T-helper 2 cell treated with Interferon-gamma antibody and Interleukin-4, amounts not matched to agents 5 μg/mL and 100 μg/mL, for 36 hours (primary cell): Measurements from ENCODE around the gene ACTR3C.

Experiments
- DNase-seq: peaks from one replicate; pipeline ENCODE4 v3.0.0; 2021; ENCODE audit warnings: low spot score
- H3K27ac Mint-ChIP-seq: one replicate; pipeline ENCODE4 v1.8.0; 2021; ENCODE audit warnings: mild to moderate bottlenecking, mixed read lengths
- H3K27me3 Mint-ChIP-seq: one replicate; pipeline ENCODE4 v1.8.0; 2021; ENCODE audit warnings: low read depth, mixed read lengths
- H3K36me3 Mint-ChIP-seq: one replicate; pipeline ENCODE4 v1.8.0; 2021; ENCODE audit warnings: low read depth, mixed read lengths
- H3K4me1 Mint-ChIP-seq: one replicate; pipeline ENCODE4 v1.8.0; 2021; ENCODE audit warnings: low read depth, mixed read lengths
- H3K4me3 Mint-ChIP-seq: one replicate; pipeline ENCODE4 v1.8.0; 2022; ENCODE audit warnings: mild to moderate bottlenecking, moderate library complexity, mixed read lengths
- H3K9me3 Mint-ChIP-seq: one replicate; pipeline ENCODE4 v1.8.0; 2021; ENCODE audit warnings: mixed read lengths

ACTR3C gene

GRCh38 chr7:150346922-150347321 is 23.6 kb upstream of the ACTR3C start:
- Mint-ChIP-seq H3K27ac (no peak overlapping the region), H3K4me3 (no peak overlapping the region), H3K4me1 (no peaks in the 10 kb centered on the region), H3K27me3 (peaks cover 48% of the 10 kb centered on the region), H3K36me3 (no peaks in the 10 kb centered on the region), H3K9me3 (peaks cover 9% of the 10 kb centered on the region)
- no peak for DNase-seq

- H3K36me3 Mint-ChIP-seq = no peaks in the 10 kb centered on the region
Observed at GRCh38 chr7:150345012-150345411, 21.7 kb upstream of the ACTR3C start.

GRCh38 chr7:150344299-150344698 is 21.0 kb upstream of the ACTR3C start:
- Mint-ChIP-seq H3K4me1 (no peaks in the 10 kb centered on the region), H3K27me3 (peaks cover 56% of the 10 kb centered on the region)

More at GRCh38 chr7:150345012-150345411, 21.7 kb upstream of the ACTR3C start:
- Mint-ChIP-seq H3K27me3 (peaks cover 52% of the 10 kb centered on the region), H3K4me3 (no peak overlapping the region), H3K9me3 (peaks cover 9% of the 10 kb centered on the region), H3K27ac (no peak overlapping the region), H3K4me1 (no peaks in the 10 kb centered on the region)
- DNase-seq = no peak

GRCh38 chr7:150343225-150343624 is 19.9 kb upstream of the ACTR3C start:
- no peaks in the 10 kb centered on the region for H3K36me3 Mint-ChIP-seq
- H3K4me3 Mint-ChIP-seq = no peak overlapping the region
- peaks cover 9% of the 10 kb centered on the region for H3K9me3 Mint-ChIP-seq
- no peak for DNase-seq
- H3K27me3 Mint-ChIP-seq = peaks cover 54% of the 10 kb centered on the region
- no peaks in the 10 kb centered on the region for H3K4me1 Mint-ChIP-seq
- no peak overlapping the region for H3K27ac Mint-ChIP-seq

More at GRCh38 chr7:150344299-150344698, 21.0 kb upstream of the ACTR3C start:
- Mint-ChIP-seq H3K27ac (no peak overlapping the region), H3K4me3 (no peak overlapping the region), H3K36me3 (no peaks in the 10 kb centered on the region), H3K9me3 (peaks cover 9% of the 10 kb centered on the region)
- DNase-seq = no peak

GRCh38 chr7:150342121-150342408 is 18.7 kb upstream of the ACTR3C start:
- peaks cover 54% of the 10 kb centered on the region for H3K27me3 Mint-ChIP-seq
- H3K9me3 Mint-ChIP-seq = peaks cover 9% of the 10 kb centered on the region
- no peak overlapping the region for H3K4me3 Mint-ChIP-seq
- no peaks in the 10 kb centered on the region for H3K4me1 Mint-ChIP-seq
- DNase-seq = no peak
- no peaks in the 10 kb centered on the region for H3K36me3 Mint-ChIP-seq
- no peak overlapping the region for H3K27ac Mint-ChIP-seq

GRCh38 chr7:150341263-150342120 is 18.1 kb upstream of the ACTR3C start, which contains the start of gene RARRES2:
RARRES2 (minus strand) TSS chr7:150341629; CDS start chr7:150340609, 1,020 bp downstream.
- H3K27me3 Mint-ChIP-seq = peaks cover 51% of the 10 kb centered on the region

GRCh38 chr7:150340875-150341262 is 17.5 kb upstream of the ACTR3C start:
- Mint-ChIP-seq H3K27ac (no peak overlapping the region), H3K27me3 (peaks cover 46% of the 10 kb centered on the region), H3K4me3 (no peak overlapping the region), H3K4me1 (no peaks in the 10 kb centered on the region), H3K9me3 (peaks cover 9% of the 10 kb centered on the region), H3K36me3 (no peaks in the 10 kb centered on the region)
- no peak for DNase-seq

More at GRCh38 chr7:150341263-150342120, 18.1 kb upstream of the ACTR3C start, which contains the start of gene RARRES2:
- peaks cover 9% of the 10 kb centered on the region for H3K9me3 Mint-ChIP-seq
- H3K4me1 Mint-ChIP-seq = no peaks in the 10 kb centered on the region
- no peak within 1 kb of the TSS for H3K4me3 Mint-ChIP-seq
- no peak within 1 kb of the TSS for H3K27ac Mint-ChIP-seq
- no peaks in the 10 kb centered on the region for H3K36me3 Mint-ChIP-seq
- DNase-seq = no peak

- Mint-ChIP-seq H3K27ac (no peak overlapping the region), H3K27me3 (peaks cover 45% of the 10 kb centered on the region), H3K36me3 (no peaks in the 10 kb centered on the region), H3K4me3 (no peak overlapping the region), H3K9me3 (peaks cover 9% of the 10 kb centered on the region), H3K4me1 (no peaks in the 10 kb centered on the region)
- no peak for DNase-seq
Observed at GRCh38 chr7:150340024-150340749, 16.8 kb upstream of the ACTR3C start.

GRCh38 chr7:150339409-150339809 is 16.1 kb upstream of the ACTR3C start:
- H3K36me3 Mint-ChIP-seq = no peaks in the 10 kb centered on the region
- H3K27ac Mint-ChIP-seq = no peak overlapping the region
- H3K4me1 Mint-ChIP-seq = no peaks in the 10 kb centered on the region
- no peak for DNase-seq
- H3K27me3 Mint-ChIP-seq = peaks cover 37% of the 10 kb centered on the region
- peaks cover 9% of the 10 kb centered on the region for H3K9me3 Mint-ChIP-seq
- H3K4me3 Mint-ChIP-seq = no peak overlapping the region

- peaks cover 29% of the 10 kb centered on the region for H3K27me3 Mint-ChIP-seq
- H3K27ac Mint-ChIP-seq = no peak overlapping the region
- H3K4me3 Mint-ChIP-seq = no peak overlapping the region
Observed at GRCh38 chr7:150338166-150338829, 15.0 kb upstream of the ACTR3C start.

GRCh38 chr7:150337659-150338081 is 14.3 kb upstream of the ACTR3C start:
- DNase-seq = no peak
- Mint-ChIP-seq H3K27me3 (peaks cover 23% of the 10 kb centered on the region), H3K9me3 (no peaks in the 10 kb centered on the region), H3K4me1 (no peaks in the 10 kb centered on the region), H3K36me3 (no peaks in the 10 kb centered on the region), H3K4me3 (no peak overlapping the region), H3K27ac (no peak overlapping the region)

More at GRCh38 chr7:150338166-150338829, 15.0 kb upstream of the ACTR3C start:
- H3K9me3 Mint-ChIP-seq = peaks cover under 1% of the 10 kb centered on the region
- H3K36me3 Mint-ChIP-seq = no peaks in the 10 kb centered on the region
- no peaks in the 10 kb centered on the region for H3K4me1 Mint-ChIP-seq
- DNase-seq = no peak

GRCh38 chr7:150337179-150337578 is 13.8 kb upstream of the ACTR3C start:
- H3K27ac Mint-ChIP-seq = no peak overlapping the region
- peaks cover 18% of the 10 kb centered on the region for H3K27me3 Mint-ChIP-seq
- no peak overlapping the region for H3K4me3 Mint-ChIP-seq
- H3K9me3 Mint-ChIP-seq = no peaks in the 10 kb centered on the region
- no peaks in the 10 kb centered on the region for H3K36me3 Mint-ChIP-seq
- DNase-seq = no peak
- H3K4me1 Mint-ChIP-seq = no peaks in the 10 kb centered on the region

GRCh38 chr7:150336746-150337145 is 13.4 kb upstream of the ACTR3C start:
- Mint-ChIP-seq H3K27ac (no peak overlapping the region), H3K4me1 (no peaks in the 10 kb centered on the region), H3K27me3 (peaks cover 14% of the 10 kb centered on the region)

GRCh38 chr7:150335774-150336112 is 12.4 kb upstream of the ACTR3C start:
- Mint-ChIP-seq H3K36me3 (peaks cover 2% of the 10 kb centered on the region), H3K27me3 (peaks cover 9% of the 10 kb centered on the region), H3K27ac (no peak overlapping the region), H3K9me3 (no peaks in the 10 kb centered on the region), H3K4me3 (no peak overlapping the region), H3K4me1 (no peaks in the 10 kb centered on the region)
- DNase-seq = no peak

More at GRCh38 chr7:150336746-150337145, 13.4 kb upstream of the ACTR3C start:
- DNase-seq = no peak
- no peaks in the 10 kb centered on the region for H3K9me3 Mint-ChIP-seq
- no peak overlapping the region for H3K4me3 Mint-ChIP-seq
- no peaks in the 10 kb centered on the region for H3K36me3 Mint-ChIP-seq
